Body of pancreas (tissue), 4 donors: ENCODE data around the gene STX16. TPM values are rescaled to one million over a fixed set of nuclear protein-coding genes. Genes with fewer than 3 reads are reported as not detected.
A peak's percentile ranks its signal among the peaks of the same experiment; 100 is the strongest.

Experiments used
- ATAC-seq: fragments of 150-250 bp; one replicate; pipeline ENCODE4 v1.9.1; 2016
- DNase-seq, 4 donors: peaks; one replicate each; pipeline ENCODE4 v3.0.0-alpha.2; 2019
- H3K27ac ChIP-seq, 4 donors: fragments of 200-600 bp; sonication (generic); 1 replicate in 3 of 4; 2 replicates in 1 of 4; pipeline versions ENCODE4 v1.5.1 to v1.6.1; 2016 to 2019; ENCODE audit warnings: mild to moderate bottlenecking in 1 of 4, mixed read lengths in 1 of 4, moderate library complexity in 1 of 4
- H3K27me3 ChIP-seq, 2 donors: fragments of 200-600 bp; sonication (generic); one replicate each; pipeline ENCODE4 v1.6.0; 2016; ENCODE audit warnings: mild to moderate bottlenecking in 1 of 2
- H3K36me3 ChIP-seq, 2 donors: fragments of 200-600 bp; sonication (generic); replicated peaks in 1 of 2; 2 replicates each; pipeline ENCODE4 v1.5.1; 2016; ENCODE audit warnings: low read depth in 2 of 2; ENCODE audit not compliant: insufficient read depth in 1 of 2
- H3K4me1 ChIP-seq: fragments of 200-600 bp; sonication (generic); one replicate; pipeline ENCODE4 v1.6.0; 2016
- H3K4me3 ChIP-seq, 2 donors: fragments of 200-600 bp; sonication (generic); 1 replicate in 1 of 2; 2 replicates in 1 of 2; pipeline ENCODE4 v1.5.1; 2016 to 2019
- H3K9me3 ChIP-seq, 3 donors: fragments of 200-600 bp; sonication (generic); 1 replicate in 2 of 3; 2 replicates in 1 of 3; pipeline ENCODE4 v1.5.1; 2016
- CTCF ChIP-seq, 7 experiments: fragments of 450-650 bp in 4 of 7; fragments of 200-600 bp in 3 of 7; sonication (generic) in 3 of 7; IDR thresholded peaks; one replicate each; pipeline ENCODE4 v1.5.1; 2016 to 2019; ENCODE audit warnings: antibody characterized with exemption in 7 of 7
- POLR2A ChIP-seq, 3 donors: fragments of 450-650 bp; IDR thresholded peaks; one replicate each; pipeline ENCODE4 v1.6.1; 2016; ENCODE audit warnings: antibody characterized with exemption in 3 of 3, mild to moderate bottlenecking in 2 of 3
- WGBS, 2 donors: methylation state at CpG; one replicate each; pipeline ENCODE4 v1.1.5; 2017; 5-methylcytosine and 5-hydroxymethylcytosine counted together
- intact Hi-C: fragments of 100-400 bp; cut with DNase I; formaldehyde crosslinking; loops from one replicate; pipeline ENCODE4 v1.15.1; 2023
- total RNA-seq, 2 donors: library from RNA; depleted of rRNA; stranded (reverse); fragments of >200 nt; gene quantifications; one replicate each; pipeline ENCODE4 v1.1.0, GENCODE V29; 2016

STX16 gene
- total RNA-seq, 2 donors from 2014 or later: 55.0 to 69.5 TPM

GRCh38 chr20:58682656-58683531, 31.8 kb downstream of the STX16 start:
- intact Hi-C loops: no loop called here
- WGBS, 2 donors: 61 to 67% methylated on average over 11 of the region's 11 CpGs
- no peaks in the 10 kb centered on the region for H3K27me3 ChIP-seq
- DNase-seq: no peak
- ATAC-seq: no peak
- H3K4me1 ChIP-seq: no peaks in the 10 kb centered on the region
- H3K9me3 ChIP-seq: no peaks in the 10 kb centered on the region
- TF ChIP-seq CTCF (IDR thresholded peaks at IDR 0.05) (no peak), POLR2A (IDR thresholded peaks at IDR 0.05) (no peak)
- H3K4me3 ChIP-seq: no peak overlapping the region
- peak overlapping the region in 2 of 4 donors; percentile 35 to 74 for H3K27ac ChIP-seq
- peaks cover 0 to 2% of the 10 kb centered on the region in 2 donors for H3K36me3 ChIP-seq

- DNase-seq: no peak
- H3K4me1 ChIP-seq: no peaks in the 10 kb centered on the region
- no peak overlapping the region for H3K4me3 ChIP-seq
- no peaks in the 10 kb centered on the region for H3K9me3 ChIP-seq
- peak; percentile 65 for ATAC-seq
- peaks cover 0 to 2% of the 10 kb centered on the region in 2 donors for H3K36me3 ChIP-seq
- intact Hi-C loops: no loop called here
- 71 to 75% methylated on average over 2 of the region's 2 CpGs for WGBS, 2 donors
- TF ChIP-seq CTCF (IDR thresholded peaks at IDR 0.05) (no peak), POLR2A (IDR thresholded peaks at IDR 0.05) (no peak)
- no peaks in the 10 kb centered on the region for H3K27me3 ChIP-seq
- peak overlapping the region in 3 of 4 donors; percentile 57 to 74 (median 74) for H3K27ac ChIP-seq
These were observed 33.2 kb downstream of the STX16 start for GRCh38 chr20:58684291-58684690.

GRCh38 chr20:58685988-58686387, 34.9 kb downstream of the STX16 start:
- no peak for DNase-seq
- ATAC-seq: no peak
- no peak overlapping the region for H3K27ac ChIP-seq
- H3K9me3 ChIP-seq: no peaks in the 10 kb centered on the region
- intact Hi-C loops: no loop called here
- TF ChIP-seq CTCF (IDR thresholded peaks at IDR 0.05) (no peak), POLR2A (IDR thresholded peaks at IDR 0.05) (no peak)
- 95 to 96% methylated on average over 4 to 5 of the region's 5 CpGs for WGBS, 2 donors
- no peaks in the 10 kb centered on the region for H3K27me3 ChIP-seq
- H3K36me3 ChIP-seq: no peaks in the 10 kb centered on the region
- H3K4me1 ChIP-seq: no peaks in the 10 kb centered on the region
- no peak overlapping the region for H3K4me3 ChIP-seq

- intact Hi-C loops: no loop called here
- Histone ChIP-seq H3K36me3 (no peaks in the 10 kb centered on the region), H3K9me3 (no peaks in the 10 kb centered on the region), H3K27me3 (no peaks in the 10 kb centered on the region), H3K4me3 (no peak overlapping the region), H3K27ac (no peak overlapping the region), H3K4me1 (peaks cover 3% of the 10 kb centered on the region)
- TF ChIP-seq POLR2A (IDR thresholded peaks at IDR 0.05): no peak
- no peak for TF ChIP-seq CTCF (IDR thresholded peaks at IDR 0.05)
- DNase-seq (no peak), ATAC-seq (no peak)
- 85 to 92% methylated on average over 4 of the region's 4 CpGs for WGBS, 2 donors
These were observed 37.3 kb downstream of the STX16 start for GRCh38 chr20:58688414-58688813.

- Histone ChIP-seq H3K36me3 (no peaks in the 10 kb centered on the region), H3K4me3 (no peak overlapping the region), H3K9me3 (no peaks in the 10 kb centered on the region), H3K27ac (no peak overlapping the region), H3K4me1 (peaks cover 8% of the 10 kb centered on the region), H3K27me3 (no peaks in the 10 kb centered on the region)
- TF ChIP-seq POLR2A (IDR thresholded peaks at IDR 0.05) (no peak), CTCF (IDR thresholded peaks at IDR 0.05) (no peak)
- no peak for DNase-seq
- 75 to 78% methylated on average over 4 to 6 of the region's 6 CpGs for WGBS, 2 donors
- no peak for ATAC-seq
- intact Hi-C loops: no loop called here
These were observed 37.8 kb downstream of the STX16 start for GRCh38 chr20:58688840-58689239.
